ENCODE data around the gene HS6ST2.

- TF ChIP-seq CTCF (IDR thresholded peaks at IDR 0.05) = no peak
- no peak for TF ChIP-seq NR2C2 (CRISPR knock-in tag; IDR thresholded peaks at IDR 0.05)
- no peak for TF ChIP-seq MAX (CRISPR knock-in tag; IDR thresholded peaks at IDR 0.05)
- no peak for TF ChIP-seq FOXP1 (CRISPR knock-in tag; IDR thresholded peaks at IDR 0.05; ENCODE audit: borderline replicate concordance)
Measured at GRCh38 chrX:132652871-132653270, 305.6 kb downstream of the HS6ST2 start.

Data from WTC11 (cell line).